ENCODE results near the gene PHLDB2.

DNA sequence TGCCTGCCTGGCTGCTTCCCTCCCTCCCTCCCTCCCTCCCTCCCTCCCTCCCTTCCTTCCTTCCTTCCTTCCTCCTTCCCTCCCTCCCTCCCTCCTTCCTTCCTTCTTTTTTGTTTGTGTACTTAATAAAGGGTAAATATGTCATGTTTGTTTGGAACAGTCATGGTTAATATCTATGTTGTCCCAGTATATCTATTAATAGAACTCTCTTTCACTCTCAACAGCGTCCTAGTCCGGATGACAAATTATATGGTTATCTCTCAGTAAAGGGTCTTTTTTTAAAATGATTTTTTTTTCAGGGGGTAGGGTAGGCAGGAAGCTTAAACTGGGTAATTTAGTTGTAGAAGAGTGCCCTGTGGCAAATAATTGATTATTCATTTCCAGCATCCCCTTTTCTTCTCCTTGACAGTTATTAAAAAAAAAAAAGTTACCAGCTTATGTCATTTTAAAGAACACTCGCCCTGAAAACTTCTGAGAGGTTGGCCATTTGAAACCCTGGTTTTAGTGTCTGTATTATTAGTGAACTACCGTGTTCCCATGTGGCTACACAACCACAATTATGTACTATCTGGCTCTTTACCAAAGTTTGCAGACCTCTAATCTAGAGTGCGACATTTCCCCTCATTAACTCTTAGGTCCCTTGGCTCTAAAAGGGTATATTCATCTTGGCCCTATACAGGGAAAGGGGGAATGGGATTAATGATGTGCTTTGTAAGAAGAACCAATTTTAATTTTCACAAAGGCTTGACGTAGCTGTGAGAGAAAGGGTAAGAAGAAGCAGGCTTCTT is 153.3 kb downstream of the PHLDB2 start:
- TF ChIP-seq, protein P1, sequence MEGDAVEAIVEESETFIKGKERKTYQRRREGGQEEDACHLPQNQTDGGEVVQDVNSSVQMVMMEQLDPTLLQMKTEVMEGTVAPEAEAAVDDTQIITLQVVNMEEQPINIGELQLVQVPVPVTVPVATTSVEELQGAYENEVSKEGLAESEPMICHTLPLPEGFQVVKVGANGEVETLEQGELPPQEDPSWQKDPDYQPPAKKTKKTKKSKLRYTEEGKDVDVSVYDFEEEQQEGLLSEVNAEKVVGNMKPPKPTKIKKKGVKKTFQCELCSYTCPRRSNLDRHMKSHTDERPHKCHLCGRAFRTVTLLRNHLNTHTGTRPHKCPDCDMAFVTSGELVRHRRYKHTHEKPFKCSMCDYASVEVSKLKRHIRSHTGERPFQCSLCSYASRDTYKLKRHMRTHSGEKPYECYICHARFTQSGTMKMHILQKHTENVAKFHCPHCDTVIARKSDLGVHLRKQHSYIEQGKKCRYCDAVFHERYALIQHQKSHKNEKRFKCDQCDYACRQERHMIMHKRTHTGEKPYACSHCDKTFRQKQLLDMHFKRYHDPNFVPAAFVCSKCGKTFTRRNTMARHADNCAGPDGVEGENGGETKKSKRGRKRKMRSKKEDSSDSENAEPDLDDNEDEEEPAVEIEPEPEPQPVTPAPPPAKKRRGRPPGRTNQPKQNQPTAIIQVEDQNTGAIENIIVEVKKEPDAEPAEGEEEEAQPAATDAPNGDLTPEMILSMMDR (IDR thresholded peaks at IDR 0.05): no peak
- no peak for TF ChIP-seq POLR2A (IDR thresholded peaks at IDR 0.05)
